ENCODE results near the gene TFDP2.
A peak's percentile ranks its signal among the peaks of the same experiment; 100 is the strongest.
"Not testable (repeated sequence)": the region's sequence is repeated elsewhere in the genome, so short reads cannot be mapped to it uniquely, and the experiment has no call there.

TFDP2 gene, protein sequence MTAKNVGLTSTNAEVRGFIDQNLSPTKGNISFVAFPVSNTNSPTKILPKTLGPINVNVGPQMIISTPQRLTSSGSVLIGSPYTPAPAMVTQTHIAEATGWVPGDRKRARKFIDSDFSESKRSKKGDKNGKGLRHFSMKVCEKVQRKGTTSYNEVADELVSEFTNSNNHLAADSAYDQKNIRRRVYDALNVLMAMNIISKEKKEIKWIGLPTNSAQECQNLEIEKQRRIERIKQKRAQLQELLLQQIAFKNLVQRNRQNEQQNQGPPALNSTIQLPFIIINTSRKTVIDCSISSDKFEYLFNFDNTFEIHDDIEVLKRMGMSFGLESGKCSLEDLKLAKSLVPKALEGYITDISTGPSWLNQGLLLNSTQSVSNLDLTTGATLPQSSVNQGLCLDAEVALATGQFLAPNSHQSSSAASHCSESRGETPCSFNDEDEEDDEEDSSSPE

DNA sequence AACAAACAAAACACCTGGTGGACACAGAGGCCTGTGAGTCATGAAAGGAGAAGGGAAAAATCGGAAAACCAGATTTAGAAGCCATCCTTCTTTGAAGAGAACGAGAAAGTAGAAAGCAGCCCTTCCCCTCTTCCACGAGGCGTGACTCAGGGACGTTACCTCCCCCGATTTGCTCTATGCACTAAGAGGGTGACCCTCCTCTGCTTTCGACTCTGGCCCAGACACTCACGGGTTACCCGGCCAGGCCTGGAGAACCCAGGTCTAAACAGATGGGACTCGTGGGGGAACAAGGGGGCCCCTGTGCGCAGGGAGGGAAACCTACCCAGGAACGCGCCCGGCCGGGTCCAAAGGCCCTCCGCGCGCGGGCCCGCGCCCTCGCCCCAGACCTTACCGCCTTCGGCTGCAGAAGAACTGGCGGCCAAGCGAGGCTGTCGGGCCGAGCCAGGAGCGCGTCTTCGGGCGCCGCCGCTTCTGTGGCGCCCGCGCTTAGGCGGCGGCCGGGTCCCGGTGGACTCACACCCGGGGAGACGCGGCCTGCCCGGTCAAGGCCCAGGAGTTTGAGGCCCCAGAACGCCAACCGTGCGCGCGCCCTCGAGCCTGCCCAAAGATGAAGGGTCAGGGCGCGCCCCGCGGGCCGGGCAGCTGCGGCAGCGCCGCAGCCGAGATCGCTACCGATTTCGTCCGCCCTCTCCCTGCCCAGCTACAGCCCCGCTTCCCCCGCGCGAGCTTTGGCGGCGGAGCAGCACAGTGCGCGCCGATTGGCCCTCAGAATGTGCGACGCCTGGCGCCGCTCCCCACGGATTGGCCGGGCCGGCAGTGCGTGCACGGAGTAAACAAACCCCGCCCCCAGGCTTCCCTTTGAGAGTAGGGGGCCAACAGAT is at the start of gene TFDP2:
Gene TFDP2 (minus strand): TSS at position 753 of the 881 bp plus-strand sequence. CDS start 47,795 bp downstream, outside the sequence.
- DNase-seq (ENCODE audit: low read depth): peak; percentile 69

DNA sequence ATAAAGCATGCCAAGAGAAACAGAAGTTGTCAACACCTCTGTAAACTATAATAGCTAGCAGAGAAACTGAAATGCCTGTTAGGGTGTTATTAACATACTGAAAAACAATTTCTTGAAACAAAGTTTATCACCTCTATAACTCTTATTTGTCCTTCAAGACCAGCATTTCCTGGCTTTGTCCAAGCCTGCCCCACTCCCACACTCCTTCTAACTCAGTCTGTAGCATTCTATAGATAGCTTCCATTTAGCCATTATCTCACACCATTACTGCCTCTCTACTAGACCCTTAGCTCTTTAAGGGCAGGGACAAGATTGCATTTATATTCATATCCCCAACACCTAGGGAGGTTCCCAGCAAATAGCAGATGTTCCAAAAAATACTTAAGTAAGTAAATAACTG is 39.5 kb upstream of the TFDP2 start:
- DNase-seq (ENCODE audit: low read depth): no peak

DNA sequence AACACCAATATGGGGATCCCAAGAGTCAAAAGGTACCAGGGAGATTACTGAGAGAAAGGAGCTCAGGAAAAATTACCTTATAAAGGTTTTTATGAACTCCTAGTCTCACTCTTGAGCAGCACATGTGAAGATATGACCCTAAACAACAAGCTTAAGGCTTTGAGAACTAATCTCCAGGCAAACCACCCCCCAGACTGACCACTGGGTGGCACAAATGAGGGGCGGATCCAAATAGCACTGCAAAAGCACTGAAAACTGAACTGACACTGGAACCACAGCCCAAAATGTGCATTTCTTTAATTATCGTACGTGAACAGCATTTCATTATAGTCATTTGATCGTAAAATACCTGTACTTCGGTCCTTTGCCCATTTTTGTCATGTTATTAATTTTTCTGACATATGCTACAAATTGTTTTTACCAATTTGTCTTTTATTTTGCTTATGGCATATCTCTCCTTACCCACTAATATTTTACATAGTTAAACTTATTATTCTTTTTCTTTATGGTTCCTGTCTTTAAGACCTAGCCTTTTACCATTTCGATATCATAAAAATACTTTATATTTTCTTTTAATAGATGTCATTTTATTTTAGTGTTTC is 31.5 kb upstream of the TFDP2 start:
- DNase-seq (ENCODE audit: low read depth): no peak

DNA sequence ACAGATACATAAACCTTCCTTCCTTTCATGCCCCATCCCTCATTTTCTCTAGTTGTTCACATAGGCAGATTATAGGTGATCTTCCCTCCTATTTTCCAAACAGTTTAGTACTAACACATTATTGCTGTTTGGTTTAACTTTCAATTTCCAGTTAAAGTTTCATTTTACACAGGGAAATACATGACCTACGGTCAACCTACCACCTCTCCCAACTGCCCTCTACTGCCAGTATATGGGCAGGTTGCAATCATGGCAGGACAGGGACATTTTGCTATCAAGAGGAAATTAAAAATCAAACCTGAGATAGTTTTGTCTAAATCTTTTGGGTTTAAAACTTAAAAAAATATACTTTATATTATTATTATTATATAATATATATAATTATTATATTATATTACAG is 26.1 kb upstream of the TFDP2 start:
- no peak for DNase-seq (ENCODE audit: low read depth)

DNA sequence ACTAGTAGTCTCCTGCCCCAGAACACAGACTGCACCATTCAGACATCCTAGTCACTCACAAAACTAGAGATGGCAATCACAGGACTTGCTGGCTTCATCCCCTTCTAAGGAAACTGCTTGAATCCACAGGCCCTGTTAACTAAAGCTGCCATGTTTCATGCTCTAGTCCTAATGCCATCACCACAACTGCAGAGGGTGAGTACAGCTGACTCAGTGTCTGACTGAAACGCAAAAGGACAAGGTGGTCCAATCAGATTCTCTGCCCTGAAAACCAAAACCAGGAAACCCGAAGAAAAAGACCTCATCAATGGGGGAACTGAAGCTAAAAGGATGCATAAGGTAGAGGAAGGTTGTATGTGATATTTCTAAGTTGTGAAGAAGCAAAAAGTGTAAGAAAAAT is 25.2 kb upstream of the TFDP2 start:
- DNase-seq (ENCODE audit: low read depth): no peak

DNA sequence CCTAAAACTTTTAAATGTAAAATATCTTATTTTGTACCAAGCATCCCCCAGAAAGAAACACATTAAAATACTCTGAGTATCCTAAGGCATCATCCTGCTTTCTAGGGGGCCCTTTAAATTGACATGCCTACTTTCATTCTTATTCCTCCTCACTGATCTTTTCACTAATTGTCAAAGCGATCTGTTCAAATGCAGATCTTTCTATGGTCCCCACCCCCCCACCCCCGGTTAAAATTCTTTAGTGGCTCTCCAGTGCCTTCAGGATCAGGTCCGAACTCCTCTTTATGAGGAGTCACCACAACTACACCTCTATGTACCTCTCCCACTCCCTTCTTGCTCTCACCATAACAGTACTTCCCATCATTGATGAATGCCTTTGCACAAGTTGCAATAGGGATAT is 19.2 kb upstream of the TFDP2 start:
- DNase-seq (ENCODE audit: low read depth): no peak

DNA sequence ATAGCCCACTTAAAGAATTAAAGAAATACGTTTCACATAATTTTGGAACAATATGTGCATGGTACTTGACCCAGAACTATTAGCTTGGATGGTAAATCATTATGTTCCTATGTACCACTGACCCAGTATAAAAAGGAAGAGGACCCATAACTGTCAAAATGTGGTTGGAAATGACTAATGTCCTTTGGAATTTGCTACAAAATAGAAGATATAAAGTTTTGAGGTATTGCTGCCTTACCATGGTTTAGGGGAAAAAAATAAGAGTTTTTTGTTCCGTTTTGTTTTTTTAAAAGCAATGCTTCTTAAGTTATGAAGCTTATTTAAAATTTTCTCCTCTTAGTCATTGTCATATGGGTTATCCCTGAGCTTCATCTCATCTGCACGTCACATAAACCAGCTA is 15.8 kb upstream of the TFDP2 start:
- no peak for DNase-seq (ENCODE audit: low read depth)

DNA sequence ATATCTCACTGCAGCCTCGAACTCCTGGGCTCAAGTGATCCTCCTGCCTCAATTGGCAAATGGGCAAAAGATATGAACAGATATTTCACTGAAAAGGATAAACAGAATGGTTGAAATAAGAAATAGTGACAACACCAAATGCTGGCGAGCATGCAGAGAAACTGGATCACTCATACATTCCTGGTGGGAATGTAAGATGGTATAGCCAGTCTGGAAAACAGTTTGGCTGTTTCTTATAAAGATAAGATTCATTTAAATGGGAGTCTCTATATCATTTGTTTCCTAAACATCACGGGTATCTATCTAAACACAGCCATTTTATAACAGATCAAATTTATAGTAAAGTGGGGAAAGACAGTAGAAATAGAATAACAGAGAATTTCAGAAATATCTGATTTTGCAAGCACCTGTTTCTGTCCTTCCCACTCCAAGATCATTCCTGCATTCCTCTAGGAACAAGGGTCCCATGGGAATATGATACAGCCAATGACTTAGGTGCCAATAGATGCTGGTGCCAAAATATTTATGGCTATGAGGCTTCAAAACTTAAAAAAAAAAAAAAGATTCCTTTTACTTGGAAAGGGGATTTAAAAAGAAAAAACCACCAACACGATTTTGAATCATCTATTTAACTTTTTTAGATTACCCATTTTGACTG is 9.9 kb upstream of the TFDP2 start:
- DNase-seq (ENCODE audit: low read depth): no peak

DNA sequence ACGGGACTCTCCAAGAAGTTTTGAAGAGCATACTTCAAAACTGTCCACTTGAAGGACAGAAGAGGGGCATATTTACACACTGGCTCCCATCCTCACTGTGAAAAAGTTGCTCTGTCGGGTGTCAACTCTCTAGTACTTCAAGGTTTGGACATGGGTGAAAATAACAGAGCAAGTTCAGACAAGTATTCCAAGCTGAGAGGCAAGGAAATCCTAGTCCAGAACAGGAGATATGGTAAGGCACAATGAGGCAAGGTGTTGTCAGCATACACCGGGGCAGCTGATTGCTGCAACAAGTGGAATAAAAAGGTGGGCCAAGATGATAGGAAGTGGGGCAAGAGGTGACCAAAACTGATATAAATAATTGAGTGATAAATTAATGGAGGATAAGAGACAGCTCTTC is 4.8 kb upstream of the TFDP2 start:
- DNase-seq (ENCODE audit: low read depth): no peak

DNA sequence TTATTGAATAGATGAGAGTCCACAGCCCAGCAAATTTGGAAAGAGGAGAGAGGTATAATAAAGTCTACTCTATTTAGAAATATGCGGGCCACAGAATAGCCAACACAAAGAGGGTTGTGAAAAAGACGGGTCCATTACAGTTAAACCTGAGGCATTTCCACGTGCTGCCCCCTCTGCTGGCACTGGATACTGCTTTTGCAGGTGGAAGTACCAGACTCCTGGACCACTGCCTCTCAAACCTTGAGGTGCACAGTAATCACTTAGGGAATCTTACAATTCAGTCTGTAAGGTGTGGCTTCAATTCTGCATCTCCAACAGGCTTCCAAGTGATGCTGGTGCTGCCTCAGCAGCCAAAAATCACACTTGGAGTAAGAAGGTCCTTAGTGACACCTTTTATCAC is 3.0 kb upstream of the TFDP2 start:
- no peak for DNase-seq (ENCODE audit: low read depth)

DNA sequence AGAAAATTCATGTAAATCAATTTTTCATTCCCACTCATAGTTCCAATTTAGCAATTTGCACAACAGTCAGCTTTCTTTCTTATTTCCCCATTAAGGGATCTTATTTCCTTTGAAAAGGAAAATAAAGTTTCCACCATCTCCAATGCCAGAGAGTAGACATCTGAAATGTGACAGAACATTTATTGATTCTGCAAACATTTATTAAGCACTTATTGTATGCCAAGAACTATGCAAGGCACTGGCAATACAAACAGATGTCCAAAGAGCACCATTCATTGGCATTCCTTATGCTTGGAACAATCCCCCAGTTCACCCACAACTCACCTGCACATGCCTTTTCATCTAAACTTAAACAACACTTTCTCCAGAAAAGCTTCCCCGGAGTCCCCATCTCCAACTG is 2.5 kb upstream of the TFDP2 start:
- DNase-seq (ENCODE audit: low read depth): no peak

DNA sequence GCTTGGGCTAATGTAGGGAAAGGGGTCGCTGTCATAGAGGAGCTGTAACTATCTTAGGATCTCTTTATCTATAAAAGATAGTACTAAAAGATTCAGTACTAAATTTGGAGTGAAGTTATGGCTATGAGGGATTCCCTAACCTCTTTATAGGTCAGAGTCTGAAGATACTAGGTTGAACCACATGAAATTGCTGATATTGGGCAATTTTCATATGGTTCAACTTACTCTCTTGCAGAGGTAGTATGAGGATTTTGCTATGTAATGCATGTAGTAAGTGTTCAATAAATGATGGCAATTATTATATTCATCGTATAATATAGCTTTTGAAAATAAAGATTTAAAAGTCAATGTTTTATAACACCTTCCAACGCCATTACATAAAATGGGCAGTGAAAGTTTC is 1.9 kb upstream of the TFDP2 start:
- no peak for DNase-seq (ENCODE audit: low read depth)

DNA sequence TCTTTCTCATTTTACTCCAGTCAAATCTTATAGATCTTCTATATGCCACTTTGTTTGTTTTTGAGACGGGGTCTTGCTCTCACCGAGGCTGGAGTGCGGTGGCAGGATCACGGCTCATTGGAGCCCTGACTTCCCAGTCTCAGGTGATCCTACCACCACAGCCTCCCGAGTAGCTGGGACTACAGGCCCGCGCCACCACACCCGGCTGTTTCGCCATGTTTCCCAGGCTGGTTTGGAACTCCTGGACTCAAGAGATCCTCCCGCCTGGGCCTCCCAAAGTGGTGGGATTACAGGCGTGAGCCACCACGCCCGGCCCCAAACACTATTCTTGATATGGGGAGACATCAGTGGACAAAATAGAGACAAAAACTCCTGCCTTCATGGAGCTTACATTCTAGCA is 927 bp upstream of the TFDP2 start:
- DNase-seq (ENCODE audit: low read depth): no peak

DNA sequence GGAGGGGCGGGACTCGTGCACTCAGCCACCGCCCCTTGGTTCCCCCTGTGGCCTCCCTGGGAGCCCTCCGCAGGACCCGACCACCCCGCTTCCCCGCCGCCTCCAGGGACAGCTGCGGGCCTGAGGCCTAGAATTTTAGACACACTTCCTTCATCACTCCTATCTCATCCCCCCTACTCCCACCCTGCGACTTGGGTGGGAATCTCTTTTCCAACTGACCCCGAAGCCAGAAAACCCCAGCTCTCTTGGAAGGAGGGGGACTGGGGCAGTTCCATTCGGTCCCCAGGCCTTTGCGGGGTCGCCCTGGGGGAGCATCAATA is 289 bp upstream of the TFDP2 start:
- no peak for DNase-seq (ENCODE audit: low read depth)

DNA sequence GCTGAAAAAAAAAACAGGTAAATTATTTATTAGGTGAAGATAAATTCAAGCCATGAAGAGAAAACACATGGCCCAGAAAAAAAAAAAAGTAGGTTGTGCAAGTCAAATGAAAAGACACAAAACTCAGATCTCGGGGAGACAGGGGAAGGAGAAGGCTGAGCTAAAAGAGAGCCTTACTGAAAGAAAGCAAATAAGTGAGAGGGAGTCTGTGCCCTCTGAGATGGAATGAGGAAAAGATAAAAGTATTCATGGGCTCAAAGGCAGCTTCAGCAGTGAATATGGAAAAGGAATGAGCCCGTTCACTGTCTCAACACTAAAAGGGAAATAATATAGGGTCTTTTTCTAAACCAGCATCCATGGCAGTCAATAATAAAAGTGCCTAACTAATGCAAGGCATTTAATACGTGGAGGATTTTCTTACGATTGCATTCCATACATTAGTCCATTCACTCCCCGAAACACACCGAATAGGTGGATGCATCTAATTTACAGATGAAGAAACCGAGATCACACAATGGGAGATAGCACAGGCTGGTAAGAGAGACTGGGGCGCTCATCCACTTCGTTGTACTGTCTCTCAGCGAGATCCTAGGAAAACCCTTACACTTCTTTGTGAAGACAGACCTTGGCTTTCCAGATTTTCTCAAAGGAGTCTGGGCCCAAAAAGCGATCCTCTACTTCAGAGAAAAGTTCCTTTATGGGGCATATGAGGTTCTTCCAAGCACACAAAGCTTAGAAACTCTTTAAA is 1.1 kb downstream of the TFDP2 start:
- no peak for DNase-seq (ENCODE audit: low read depth)

DNA sequence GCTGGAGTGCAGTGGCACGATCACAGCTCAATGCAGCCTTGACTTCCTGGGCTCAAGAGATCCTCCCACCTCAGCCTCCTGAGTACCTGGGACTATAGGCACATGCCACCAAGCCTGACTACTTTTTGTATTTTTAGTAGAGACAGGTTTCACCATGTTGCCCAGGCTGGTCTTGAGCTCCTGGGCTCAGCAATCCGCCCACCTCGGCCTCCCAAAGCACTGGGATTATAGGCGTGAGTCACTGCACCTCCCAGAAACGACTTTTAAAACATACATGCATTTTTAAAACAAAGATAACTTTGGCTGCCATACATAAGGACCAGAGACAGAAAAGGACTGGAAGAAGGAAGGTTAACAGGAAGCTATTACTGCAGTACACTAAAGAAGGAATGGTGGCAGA is 4.8 kb downstream of the TFDP2 start:
- DNase-seq (ENCODE audit: low read depth): not testable (repeated sequence)

DNA sequence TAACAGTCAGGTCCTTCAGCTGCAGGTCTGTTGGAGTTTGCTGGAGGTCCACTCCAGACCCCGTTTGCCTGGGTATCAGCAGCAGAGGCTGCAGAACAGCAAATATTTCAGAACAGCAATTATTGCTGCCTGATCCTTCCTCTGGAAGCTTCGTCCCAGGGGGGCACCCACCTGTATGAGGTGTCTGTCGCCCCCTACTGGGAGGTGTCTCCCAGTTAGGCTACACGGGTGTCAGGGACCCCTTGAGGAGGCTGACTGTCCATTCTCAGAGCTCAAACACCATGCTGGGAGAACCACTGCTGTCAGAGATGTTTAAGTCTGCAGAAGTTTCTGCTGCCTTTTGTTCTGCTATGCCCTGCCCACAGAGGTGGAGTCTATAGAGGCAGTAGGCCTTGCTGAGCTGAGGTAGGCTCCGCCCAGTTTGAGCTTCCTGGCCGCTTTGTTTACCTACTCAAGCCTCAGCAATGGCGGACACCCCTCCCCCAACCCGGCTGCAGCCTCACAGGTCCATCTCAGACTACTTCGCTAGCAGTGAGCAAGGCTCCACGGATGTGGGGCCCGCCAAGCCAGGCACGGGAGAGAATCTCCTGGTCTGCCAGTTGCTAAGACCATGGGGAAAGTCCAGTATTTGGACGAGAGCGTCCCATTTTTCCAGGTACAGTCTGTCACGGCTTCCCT is 8.6 kb downstream of the TFDP2 start:
- DNase-seq (ENCODE audit: low read depth): not testable (repeated sequence)

DNA sequence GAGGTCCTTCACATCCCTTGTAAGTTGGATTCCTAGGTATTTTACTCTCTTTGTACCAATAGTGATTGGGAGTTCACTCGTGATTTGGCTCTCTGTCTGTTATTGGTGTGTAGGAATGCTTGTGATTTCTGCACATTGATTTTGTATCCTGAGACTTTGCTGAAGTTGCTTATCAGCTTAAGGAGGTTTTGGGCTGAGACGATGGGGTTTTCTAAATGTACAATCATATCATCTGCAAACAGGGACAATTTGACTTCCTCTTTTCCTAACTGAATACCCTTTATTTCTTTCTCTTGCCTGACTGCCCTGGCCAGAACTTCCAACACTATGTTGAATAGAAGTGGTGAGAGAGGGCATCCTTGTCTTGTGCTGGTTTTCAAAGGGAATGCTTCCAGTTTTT is 12.3 kb downstream of the TFDP2 start:
- DNase-seq (ENCODE audit: low read depth): not testable (repeated sequence)

DNA sequence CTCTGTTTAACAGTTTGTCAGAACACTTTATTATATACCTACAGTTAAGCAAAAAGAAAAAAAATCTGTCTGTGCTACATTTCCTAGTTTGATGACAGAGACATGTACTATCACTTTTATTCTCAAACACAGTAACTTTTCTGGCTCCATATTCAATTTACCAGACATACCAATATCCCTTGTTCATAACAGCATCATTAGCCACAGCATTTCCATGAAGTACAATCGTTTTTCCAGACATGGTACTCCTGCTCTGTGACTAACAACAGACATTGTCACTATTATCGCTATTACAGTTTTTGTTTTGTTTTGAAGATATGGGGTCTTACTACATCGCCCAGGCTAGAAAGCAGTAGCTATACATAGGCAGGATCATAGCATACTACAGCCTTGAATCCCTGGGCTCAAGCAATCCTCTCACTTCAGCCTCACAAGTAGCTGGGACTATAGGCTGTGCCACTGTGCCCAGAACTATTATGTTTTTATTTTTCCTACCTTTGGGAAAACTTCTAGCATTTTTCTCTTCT is 14.5 kb downstream of the TFDP2 start:
- no peak for DNase-seq (ENCODE audit: low read depth)

DNA sequence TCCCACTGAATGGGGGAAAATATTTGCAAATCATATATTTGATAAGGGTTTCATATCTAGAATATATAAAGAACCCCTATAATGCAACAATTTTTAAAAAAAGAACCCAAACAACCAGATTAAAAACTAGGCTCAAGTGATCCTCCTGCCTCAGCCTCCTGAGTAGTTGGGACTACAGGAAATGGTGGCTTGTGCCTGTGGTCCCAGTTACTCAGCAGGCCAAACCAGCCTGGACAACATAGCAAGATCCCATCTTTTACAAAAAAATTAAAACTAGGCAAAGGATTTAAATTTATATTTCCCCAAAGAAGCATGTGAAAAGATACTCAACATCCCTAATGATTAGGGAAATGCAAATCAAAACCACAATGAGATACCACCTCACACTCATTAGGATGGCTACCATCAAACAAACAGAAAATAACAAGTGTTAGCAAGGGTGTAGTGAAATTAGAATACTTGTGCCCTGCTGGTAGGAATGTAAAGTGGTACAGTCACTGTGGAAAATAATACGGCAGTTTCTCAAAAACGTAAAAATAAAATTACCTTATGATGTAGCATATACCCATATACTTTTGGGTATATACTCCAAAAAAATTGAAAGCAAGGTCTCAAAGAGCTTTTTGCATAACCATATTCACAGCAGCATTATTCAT is 19.7 kb downstream of the TFDP2 start:
- no peak for DNase-seq (ENCODE audit: low read depth)

Data from stimulated activated CD8-positive, alpha-beta memory T cell treated with anti-CD3 and anti-CD28 coated beads, Interleukin-12 subunit alpha, Interleukin-12 subunit beta, amount 100 ng/mL, for 4 hours (primary cell).